HG02571 (cell line): ENCODE measurements around the gene STK38.
"Not testable (repeated sequence)": the region's sequence is repeated elsewhere in the genome, so short reads cannot be mapped to it uniquely, and the experiment has no call there.

Experiments used
- ATAC-seq: cut with Tn5 transposase; IDR thresholded peaks from one replicate; pipeline ENCODE4 v1.9.1; 2021; ENCODE audit warnings: mild to moderate bottlenecking, moderate library complexity; ENCODE audit not compliant: unreplicated experiment

The STK38 gene

DNA sequence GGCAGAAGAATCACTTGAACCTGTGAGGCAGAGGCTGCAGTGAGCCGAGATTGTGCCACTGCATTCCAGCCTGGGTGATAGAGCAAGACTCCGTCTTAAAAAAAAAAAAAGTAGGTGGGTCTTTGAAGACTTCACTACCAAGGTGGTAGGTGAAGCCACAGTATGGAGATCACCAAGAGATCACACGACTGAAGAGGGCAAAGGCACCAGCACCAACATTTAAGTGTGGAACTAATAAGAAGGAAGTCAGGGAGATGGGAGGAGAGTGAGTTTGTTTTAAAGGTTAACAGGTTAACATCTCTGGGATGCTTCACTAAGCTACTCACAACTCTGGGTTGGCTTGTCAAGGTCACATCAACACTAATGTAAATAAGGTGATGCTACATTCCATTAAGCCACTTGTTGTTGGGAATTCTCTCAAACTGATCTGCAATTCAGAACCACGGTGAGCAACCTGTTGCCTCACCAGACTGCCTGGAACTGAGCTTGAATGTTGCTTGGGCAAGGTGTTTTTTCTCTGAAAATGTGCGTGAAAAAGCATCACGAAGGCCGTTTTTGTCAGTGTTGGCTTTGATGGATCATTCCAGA is 55.8 kb downstream of the STK38 start:
- ATAC-seq = no peak

DNA sequence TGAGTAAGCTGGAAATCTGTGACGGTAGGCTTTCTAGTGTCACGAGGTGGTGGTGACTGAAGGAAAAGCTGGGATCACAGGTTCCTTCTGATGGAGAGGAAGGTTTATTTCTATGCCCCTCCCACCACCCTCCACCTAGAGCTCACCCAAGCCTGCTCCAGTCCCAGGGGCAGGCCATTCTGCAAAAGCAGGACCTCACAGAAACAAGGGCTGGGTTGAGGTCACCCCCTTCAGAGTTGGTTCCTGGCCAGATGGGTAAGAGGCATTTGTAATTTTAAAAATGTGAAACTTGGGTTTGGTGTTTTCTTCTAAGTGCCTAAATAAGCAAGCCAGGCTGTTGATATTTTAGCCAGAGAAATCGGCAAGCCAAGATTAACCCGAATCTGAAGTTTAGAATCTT is 57.9 kb downstream of the STK38 start:
- ATAC-seq = no peak

- ATAC-seq = no peak
Measured at GRCh38 chr6:36488221-36488620, 59.1 kb downstream of the STK38 start.

GRCh38 chr6:36487698-36488097 is 59.6 kb downstream of the STK38 start:
- no peak for ATAC-seq

DNA sequence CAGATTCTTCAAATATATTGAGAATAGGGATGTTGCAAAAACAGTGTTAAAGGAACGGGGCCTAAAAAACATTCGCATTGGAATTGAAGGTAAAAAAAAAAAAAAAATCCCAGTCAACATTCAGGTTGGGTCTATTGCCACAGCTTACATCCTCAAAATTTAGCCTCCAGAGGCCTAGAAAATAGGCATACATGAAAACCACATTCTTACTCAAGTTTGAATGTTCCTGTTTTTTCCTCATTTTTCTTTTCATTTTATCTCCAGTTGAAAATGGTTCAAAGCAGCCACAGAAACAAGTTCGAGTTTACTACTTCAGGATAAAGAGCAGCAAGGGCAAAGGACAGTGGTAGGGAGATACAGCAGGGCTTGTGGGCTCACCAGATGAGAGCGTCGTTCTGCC is 62.5 kb downstream of the STK38 start:
- ATAC-seq = no peak

DNA sequence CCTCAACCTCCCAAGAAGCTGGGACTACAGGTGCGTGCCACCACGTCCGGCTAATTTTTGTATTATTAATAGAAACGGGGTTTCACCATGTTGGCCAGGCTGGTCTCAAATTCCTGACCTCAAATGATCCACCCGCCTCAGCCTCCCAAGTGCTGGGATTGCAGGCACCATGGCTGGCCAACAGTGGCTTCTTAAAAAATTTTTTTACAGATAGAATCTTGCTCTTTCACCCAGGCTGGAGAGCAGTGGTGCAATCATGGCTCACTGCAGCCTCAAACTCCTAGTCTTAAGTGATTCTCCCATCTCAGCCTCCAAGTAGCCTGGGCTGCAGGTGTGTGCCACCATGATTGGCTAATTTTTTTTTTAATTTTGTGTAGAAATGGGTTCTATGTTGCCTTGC is 64.0 kb downstream of the STK38 start:
- not testable (repeated sequence) for ATAC-seq

DNA sequence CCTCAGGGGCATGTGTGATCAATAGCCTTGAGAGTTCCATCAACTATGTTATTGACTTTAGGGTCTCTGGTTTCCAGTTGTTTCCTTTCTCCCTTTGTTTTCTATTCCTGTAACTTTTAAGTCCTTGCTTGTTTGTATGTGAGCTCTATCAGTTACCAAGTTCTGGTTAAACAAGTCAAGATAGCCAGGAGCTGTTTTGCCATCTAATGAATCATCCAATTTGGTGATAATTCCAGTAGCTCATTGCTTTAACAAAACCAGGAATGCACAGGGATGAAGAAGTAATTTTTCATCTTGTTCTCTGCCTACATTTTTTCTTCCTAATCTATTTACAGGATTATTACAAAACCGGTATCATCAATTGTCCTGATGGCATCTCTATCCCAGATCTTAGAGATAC is 68.0 kb downstream of the STK38 start:
- ATAC-seq = no peak

- ATAC-seq = no peak
Measured at GRCh38 chr6:36478051-36478526, 69.2 kb downstream of the STK38 start.

GRCh38 chr6:36469946-36470345 is 77.3 kb downstream of the STK38 start:
- ATAC-seq = no peak

- ATAC-seq = no peak
Measured at GRCh38 chr6:36469148-36469661, 78.1 kb downstream of the STK38 start.

GRCh38 chr6:36467625-36468024 is 79.7 kb downstream of the STK38 start:
- ATAC-seq = no peak

DNA sequence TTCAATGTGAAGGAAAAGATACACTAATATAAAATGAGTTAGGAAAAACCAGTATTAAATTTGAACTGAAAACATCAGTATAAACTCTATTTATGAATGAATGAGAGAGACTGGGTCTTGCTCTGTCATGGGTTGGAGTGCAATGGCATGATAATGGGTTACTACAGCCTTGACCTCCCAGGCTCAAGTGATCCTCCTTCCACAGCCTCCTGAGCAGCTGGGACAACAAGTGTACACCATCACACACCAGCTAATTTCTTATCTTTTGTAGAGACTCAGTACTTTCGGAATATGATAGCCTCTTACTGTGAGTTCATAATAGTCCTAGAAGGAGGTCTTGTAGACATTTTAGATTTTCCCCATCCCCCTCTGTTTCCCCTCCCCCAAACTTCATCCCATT is 83.0 kb downstream of the STK38 start:
- ATAC-seq = no peak

DNA sequence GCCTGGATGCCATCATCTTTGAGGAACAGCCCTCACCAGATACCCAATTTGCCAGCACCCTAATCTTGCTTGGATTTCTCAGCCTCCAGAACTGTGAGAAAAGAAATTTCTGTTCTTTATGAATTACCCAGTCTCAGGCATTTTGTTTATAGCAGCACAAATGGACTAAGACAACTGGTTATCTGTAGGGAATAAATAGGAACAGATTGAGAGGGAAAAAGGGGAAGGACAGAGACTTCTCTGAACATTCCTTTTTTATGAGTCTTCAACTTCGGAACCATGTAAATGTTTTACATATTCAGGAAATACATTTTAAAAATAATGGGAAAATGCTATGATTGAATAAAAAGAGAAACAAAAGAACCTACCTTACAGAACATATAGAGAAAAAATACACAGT is 83.6 kb downstream of the STK38 start:
- ATAC-seq = no peak

- no peak for ATAC-seq
Measured at GRCh38 chr6:36461646-36462045, 85.6 kb downstream of the STK38 start.

- no peak for ATAC-seq
Measured at GRCh38 chr6:36460916-36461315, 86.4 kb downstream of the STK38 start.

- ATAC-seq = no peak
Measured at GRCh38 chr6:36459501-36459900, 87.8 kb downstream of the STK38 start.

- ATAC-seq = no peak
Measured at GRCh38 chr6:36455486-36456027, 91.7 kb downstream of the STK38 start.

GRCh38 chr6:36452897-36453296 is 94.4 kb downstream of the STK38 start:
- not testable (repeated sequence) for ATAC-seq

GRCh38 chr6:36449173-36449572 is 98.1 kb downstream of the STK38 start:
- not testable (repeated sequence) for ATAC-seq

GRCh38 chr6:36445621-36446020 is 101.7 kb downstream of the STK38 start:
- no peak for ATAC-seq

GRCh38 chr6:36444470-36444869 is 102.8 kb downstream of the STK38 start:
- no peak for ATAC-seq
